ENCODE data around the gene PRUNE1. TPM values are rescaled to one million over a fixed set of nuclear protein-coding genes. Genes with fewer than 3 reads are reported as not detected.

Gene PRUNE1
- polyA plus RNA-seq, 1 experiment: 21.7 TPM

- no peak overlapping the region for H3K4me3 ChIP-seq (ENCODE audit: low read depth, low read length)
- ChIA-PET CTCF (no interaction called here), POLR2A (no interaction called here)
- H3K27me3 ChIP-seq (ENCODE audit: control insufficient read depth, insufficient read depth, low read length): no peaks in the 10 kb centered on the region
- no peaks in the 10 kb centered on the region for H3K9me3 ChIP-seq (ENCODE audit: control insufficient read depth, insufficient read depth, low read length)
- no peak for TF ChIP-seq CTCF (IDR thresholded peaks at IDR 0.05; ENCODE audit: low read depth, low read length)
- no peak overlapping the region for H3K27ac ChIP-seq (ENCODE audit: low read depth, low read length)
- DNase-seq (ENCODE audit: low read depth, low spot score): no peak
These were observed 26.9 kb downstream of the PRUNE1 start for GRCh38 chr1:151035167-151035566.

- CTCF ChIA-PET: no interaction called here
- Histone ChIP-seq H3K27ac (ENCODE audit: low read depth, low read length) (no peak within 1 kb of the TSS), H3K4me3 (ENCODE audit: low read depth, low read length) (no peak within 1 kb of the TSS), H3K27me3 (ENCODE audit: control insufficient read depth, insufficient read depth, low read length) (no peaks in the 10 kb centered on the region), H3K9me3 (ENCODE audit: control insufficient read depth, insufficient read depth, low read length) (no peaks in the 10 kb centered on the region)
- TF ChIP-seq CTCF (IDR thresholded peaks at IDR 0.05; ENCODE audit: low read depth, low read length): no peak
- no peak for DNase-seq (ENCODE audit: low read depth, low spot score)
- POLR2A ChIA-PET: no interaction called here
These were observed 28.1 kb downstream of the PRUNE1 start, which contains the start of gene BNIPL for GRCh38 chr1:151036356-151036755. Gene BNIPL, plus strand, starts transcription at chr1:151036586. Its CDS starts 140 bp downstream, at chr1:151036726.

- ChIA-PET POLR2A (no interaction called here), CTCF (interaction anchor here (0.5 kb wide), 1 partner anchor 13 kb away, joined by 4 read pairs; no protein-coding TSS in a partner anchor)
- DNase-seq (ENCODE audit: low read depth, low spot score): no peak
- H3K9me3 ChIP-seq (ENCODE audit: control insufficient read depth, insufficient read depth, low read length): no peaks in the 10 kb centered on the region
- H3K27ac ChIP-seq (ENCODE audit: low read depth, low read length): no peak overlapping the region
- H3K4me3 ChIP-seq (ENCODE audit: low read depth, low read length): no peak overlapping the region
- TF ChIP-seq CTCF (IDR thresholded peaks at IDR 0.05; ENCODE audit: low read depth, low read length): no peak
- no peaks in the 10 kb centered on the region for H3K27me3 ChIP-seq (ENCODE audit: control insufficient read depth, insufficient read depth, low read length)
These were observed 28.8 kb downstream of the PRUNE1 start for GRCh38 chr1:151037032-151037431.

GRCh38 chr1:151039521-151039920 lies 31.3 kb downstream of the PRUNE1 start:
- ChIA-PET CTCF (no interaction called here), POLR2A (no interaction called here)
- DNase-seq (ENCODE audit: low read depth, low spot score): no peak
- Histone ChIP-seq H3K4me3 (ENCODE audit: low read depth, low read length) (no peak overlapping the region), H3K9me3 (ENCODE audit: control insufficient read depth, insufficient read depth, low read length) (no peaks in the 10 kb centered on the region), H3K27ac (ENCODE audit: low read depth, low read length) (no peak overlapping the region), H3K27me3 (ENCODE audit: control insufficient read depth, insufficient read depth, low read length) (no peaks in the 10 kb centered on the region)
- no peak for TF ChIP-seq CTCF (IDR thresholded peaks at IDR 0.05; ENCODE audit: low read depth, low read length)

GRCh38 chr1:151043163-151043562 lies 34.9 kb downstream of the PRUNE1 start:
- no peak overlapping the region for H3K4me3 ChIP-seq (ENCODE audit: low read depth, low read length)
- no peaks in the 10 kb centered on the region for H3K27me3 ChIP-seq (ENCODE audit: control insufficient read depth, insufficient read depth, low read length)
- DNase-seq (ENCODE audit: low read depth, low spot score): no peak
- TF ChIP-seq CTCF (IDR thresholded peaks at IDR 0.05; ENCODE audit: low read depth, low read length): no peak
- H3K27ac ChIP-seq (ENCODE audit: low read depth, low read length): no peak overlapping the region
- ChIA-PET CTCF (no interaction called here), POLR2A (interaction anchor here (1.6 kb wide), 1 partner anchor 19 kb away, joined by 3 read pairs; no protein-coding TSS in a partner anchor)
- H3K9me3 ChIP-seq (ENCODE audit: control insufficient read depth, insufficient read depth, low read length): no peaks in the 10 kb centered on the region; the same call in 1 of the 2 replicates

Measured in AG04450 (cell line).